SK-N-SH (cell line): ENCODE data around the gene SPDYE1.
"Not testable (repeated sequence)": the region's sequence is repeated elsewhere in the genome, so short reads cannot be mapped to it uniquely, and the experiment has no call there.

Source experiments
- EP300 ChIP-seq, 2 experiments: IDR thresholded peaks; 2 replicates each; pipeline versions ENCODE4 v1.4.0 to v1.6.1; 2012; ENCODE audit warnings: borderline replicate concordance in 1 of 2, low read depth in 1 of 2, low read length in 1 of 2
- POLR2AphosphoS5 ChIP-seq: IDR thresholded peaks from 2 replicates; pipeline ENCODE4 v1.6.1; 2012; ENCODE audit warnings: low read depth, low read length

- TF ChIP-seq EP300 (IDR thresholded peaks at IDR 0.05; ENCODE audit: borderline replicate concordance in 1 of 2, low read depth in 1 of 2, low read length in 1 of 2); POLR2AphosphoS5: not testable (repeated sequence)
These were observed 41.4 kb downstream of the SPDYE1 start for GRCh38 chr7:44038961-44039558.
